ENCODE results near the gene ATXN7L2.

ATXN7L2 gene

GRCh38 chr1:109477821-109478220 lies 5.9 kb upstream of the ATXN7L2 start:
- H3K4me2 ChIP-seq (ENCODE audit: low read length), result no peak overlapping the region

GRCh38 chr1:109478806-109479205 lies 4.9 kb upstream of the ATXN7L2 start:
- Histone ChIP-seq H4K20me1 (ENCODE audit: insufficient read depth, low read length) (no peaks in the 10 kb centered on the region), H3F3A (ENCODE audit: insufficient read depth, low read length) (no peaks in the 10 kb centered on the region), H3K79me2 (ENCODE audit: insufficient read depth, low read length) (no peaks in the 10 kb centered on the region), H3K9ac (ENCODE audit: low read length) (no peak overlapping the region), H3K4me2 (ENCODE audit: low read length) (no peak overlapping the region), H3K9me3 (ENCODE audit: low read length) (no peaks in the 10 kb centered on the region), H3K4me3 (ENCODE audit: low read depth, low read length, poor library complexity, severe bottlenecking) (no peak overlapping the region), H3K4me1 (ENCODE audit: insufficient read depth, low read length, severe bottlenecking) (peaks cover 7% of the 10 kb centered on the region), H3K27me3 (ENCODE audit: insufficient read depth, low read length) (no peaks in the 10 kb centered on the region; the same call in 1 of the 2 replicates), H3K27ac (ENCODE audit: low read depth, low read length, poor library complexity, severe bottlenecking) (no peak overlapping the region), H3K9me2 (ENCODE audit: low read depth, low read length) (no peaks in the 10 kb centered on the region), H2AFZ (ENCODE audit: low read length) (no peak overlapping the region), H3K36me3 (ENCODE audit: insufficient read depth, low read length) (no peaks in the 10 kb centered on the region)
- no peak for TF ChIP-seq EZH2 (IDR thresholded peaks at IDR 0.05; ENCODE audit: borderline replicate concordance, low read length)
- TF ChIP-seq CTCF (IDR thresholded peaks at IDR 0.05; ENCODE audit: low read length), result peak; percentile 6; the same call in 1 of the 2 replicates

More at GRCh38 chr1:109477821-109478220, 5.9 kb upstream of the ATXN7L2 start:
- Histone ChIP-seq H3K79me2 (ENCODE audit: insufficient read depth, low read length) (no peaks in the 10 kb centered on the region), H3K27ac (ENCODE audit: low read depth, low read length, poor library complexity, severe bottlenecking) (no peak overlapping the region), H3K36me3 (ENCODE audit: insufficient read depth, low read length) (no peaks in the 10 kb centered on the region), H3K9me2 (ENCODE audit: low read depth, low read length) (no peaks in the 10 kb centered on the region), H3K27me3 (ENCODE audit: insufficient read depth, low read length) (no peaks in the 10 kb centered on the region; the same call in 1 of the 2 replicates), H3K4me1 (ENCODE audit: insufficient read depth, low read length, severe bottlenecking) (peaks cover under 1% of the 10 kb centered on the region), H3F3A (ENCODE audit: insufficient read depth, low read length) (no peaks in the 10 kb centered on the region), H3K9ac (ENCODE audit: low read length) (no peak overlapping the region), H3K4me3 (ENCODE audit: low read depth, low read length, poor library complexity, severe bottlenecking) (no peak overlapping the region), H2AFZ (ENCODE audit: low read length) (no peak overlapping the region), H4K20me1 (ENCODE audit: insufficient read depth, low read length) (no peaks in the 10 kb centered on the region), H3K9me3 (ENCODE audit: low read length) (no peaks in the 10 kb centered on the region)
- no peak for TF ChIP-seq EZH2 (IDR thresholded peaks at IDR 0.05; ENCODE audit: borderline replicate concordance, low read length)
- no peak for TF ChIP-seq CTCF (IDR thresholded peaks at IDR 0.05; ENCODE audit: low read length)

GRCh38 chr1:109479311-109479710 lies 4.4 kb upstream of the ATXN7L2 start:
- no peak overlapping the region for H3K4me2 ChIP-seq (ENCODE audit: low read length)
- no peak for TF ChIP-seq CTCF (IDR thresholded peaks at IDR 0.05; ENCODE audit: low read length)
- no peak for TF ChIP-seq EZH2 (IDR thresholded peaks at IDR 0.05; ENCODE audit: borderline replicate concordance, low read length)
- H4K20me1 ChIP-seq (ENCODE audit: insufficient read depth, low read length), result no peaks in the 10 kb centered on the region
- no peak overlapping the region for H3K4me3 ChIP-seq (ENCODE audit: low read depth, low read length, poor library complexity, severe bottlenecking)
- H2AFZ ChIP-seq (ENCODE audit: low read length), result no peak overlapping the region
- H3K79me2 ChIP-seq (ENCODE audit: insufficient read depth, low read length), result no peaks in the 10 kb centered on the region
- H3K27ac ChIP-seq (ENCODE audit: low read depth, low read length, poor library complexity, severe bottlenecking), result no peak overlapping the region
- H3K36me3 ChIP-seq (ENCODE audit: insufficient read depth, low read length), result no peaks in the 10 kb centered on the region
- H3K27me3 ChIP-seq (ENCODE audit: insufficient read depth, low read length), result no peaks in the 10 kb centered on the region; the same call in 1 of the 2 replicates
- H3K9me3 ChIP-seq (ENCODE audit: low read length), result no peaks in the 10 kb centered on the region
- no peak overlapping the region for H3K9ac ChIP-seq (ENCODE audit: low read length)
- no peaks in the 10 kb centered on the region for H3K9me2 ChIP-seq (ENCODE audit: low read depth, low read length)
- no peaks in the 10 kb centered on the region for H3F3A ChIP-seq (ENCODE audit: insufficient read depth, low read length)
- H3K4me1 ChIP-seq (ENCODE audit: insufficient read depth, low read length, severe bottlenecking), result peaks cover 8% of the 10 kb centered on the region
